ENCODE measurements around the gene TTLL6.
"Not testable (repeated sequence)": the region's sequence is repeated elsewhere in the genome, so short reads cannot be mapped to it uniquely, and the experiment has no call there.

TTLL6 gene

GRCh38 chr17:48825446-48826381 is 8.7 kb upstream of the TTLL6 start:
- Histone ChIP-seq H3K27me3 (ENCODE audit: insufficient read depth, poor library complexity, severe bottlenecking) (no peaks in the 10 kb centered on the region), H3K4me3 (replicated peaks; ENCODE audit: insufficient read depth, low read length) (no peak overlapping the region), H3K27ac (replicated peaks) (no peak overlapping the region)
- DNase-seq (ENCODE audit: low read depth in 1 of 2, low spot score in 1 of 2): no peak
- TF ChIP-seq POLR2AphosphoS5 (IDR thresholded peaks at IDR 0.05; ENCODE audit: low read depth) (no peak), CTCF (IDR thresholded peaks at IDR 0.05; ENCODE audit: insufficient read depth, low read length) (no peak), REST (IDR thresholded peaks at IDR 0.05; ENCODE audit: insufficient replicate concordance, low read depth) (no peak), GABPA (IDR thresholded peaks at IDR 0.05; ENCODE audit: low read depth) (no peak), SPI1 (IDR thresholded peaks at IDR 0.05; ENCODE audit: borderline replicate concordance, low read depth) (no peak)

GRCh38 chr17:48820936-48821335 is 3.9 kb upstream of the TTLL6 start:
- peaks cover 24% of the 10 kb centered on the region for H3K27me3 ChIP-seq (ENCODE audit: insufficient read depth, poor library complexity, severe bottlenecking)
- not testable (repeated sequence) for H3K27ac ChIP-seq (replicated peaks); DNase-seq (ENCODE audit: low read depth in 1 of 2, low spot score in 1 of 2); H3K4me3 ChIP-seq (replicated peaks; ENCODE audit: insufficient read depth, low read length)

GRCh38 chr17:48819466-48819865 is 2.4 kb upstream of the TTLL6 start:
- DNase-seq (ENCODE audit: low read depth in 1 of 2, low spot score in 1 of 2): no peak
- no peak overlapping the region for H3K27ac ChIP-seq (replicated peaks)

GRCh38 chr17:48818361-48818841 is 1.4 kb upstream of the TTLL6 start:
- Histone ChIP-seq H3K27ac (replicated peaks) (no peak overlapping the region), H3K27me3 (ENCODE audit: insufficient read depth, poor library complexity, severe bottlenecking) (peaks cover 35% of the 10 kb centered on the region), H3K4me3 (replicated peaks; ENCODE audit: insufficient read depth, low read length) (no peak overlapping the region)
- no peak for TF ChIP-seq SPI1 (IDR thresholded peaks at IDR 0.05; ENCODE audit: borderline replicate concordance, low read depth)
- no peak for TF ChIP-seq POLR2AphosphoS5 (IDR thresholded peaks at IDR 0.05; ENCODE audit: low read depth)
- TF ChIP-seq GABPA (IDR thresholded peaks at IDR 0.05; ENCODE audit: low read depth): no peak
- TF ChIP-seq REST (IDR thresholded peaks at IDR 0.05; ENCODE audit: insufficient replicate concordance, low read depth): no peak
- no peak for TF ChIP-seq CTCF (IDR thresholded peaks at IDR 0.05; ENCODE audit: insufficient read depth, low read length)
- no peak for DNase-seq (ENCODE audit: low read depth in 1 of 2, low spot score in 1 of 2)

More at GRCh38 chr17:48819466-48819865, 2.4 kb upstream of the TTLL6 start:
- peaks cover 35% of the 10 kb centered on the region for H3K27me3 ChIP-seq (ENCODE audit: insufficient read depth, poor library complexity, severe bottlenecking)
- no peak overlapping the region for H3K4me3 ChIP-seq (replicated peaks; ENCODE audit: insufficient read depth, low read length)
- TF ChIP-seq GABPA (IDR thresholded peaks at IDR 0.05; ENCODE audit: low read depth) (no peak), POLR2AphosphoS5 (IDR thresholded peaks at IDR 0.05; ENCODE audit: low read depth) (no peak), REST (IDR thresholded peaks at IDR 0.05; ENCODE audit: insufficient replicate concordance, low read depth) (no peak)

Measured in HL-60 (cell line).